H1 (cell line): ENCODE results near the gene GTF2H1. TPM values are rescaled to one million over a fixed set of nuclear protein-coding genes. Genes with fewer than 3 reads are reported as not detected.

Experiments
- CTCF ChIA-PET: fragments of 300-600 bp; sonication (Branson Sonifier 250); formaldehyde crosslinking; loops from one replicate; lab custom pipeline; 2021; ENCODE audit not compliant: partially characterized antibody; lab: Charles Lee
- POLR2A ChIA-PET: fragments of 300-600 bp; sonication (Branson Sonifier 250); formaldehyde crosslinking; loops from one replicate; lab custom pipeline; 2021; ENCODE audit warnings: inconsistent platforms; ENCODE audit not compliant: partially characterized antibody; lab: Charles Lee
- DNase-seq, 2 experiments: peaks; one replicate each; pipeline versions ENCODE4 v3.0.0 to v3.0.0-alpha.2; 2010 to 2022; ENCODE audit warnings: low spot score in 2 of 2, low read depth in 1 of 2, mixed read lengths in 1 of 2
- FAIRE-seq: peaks from 2 replicates; lab custom pipeline; 2011; peaks lifted over from hg19 to GRCh38; lab: Jason Lieb, UNC
- H2AFZ ChIP-seq: 2 replicates; pipeline ENCODE4 v1.8.1; 2012; ENCODE audit warnings: low read length, inconsistent platforms
- H2AK5ac ChIP-seq: 2 replicates; pipeline ENCODE4 v1.6.1; 2013; ENCODE audit warnings: low read depth, low read length
- H2BK120ac ChIP-seq: replicated peaks from 2 replicates; pipeline ENCODE3; 2013; ENCODE audit warnings: low read depth, low read length, inconsistent platforms
- H2BK12ac ChIP-seq: 2 replicates; pipeline ENCODE4 v1.6.1; 2013; ENCODE audit warnings: low read depth, low read length
- H2BK15ac ChIP-seq: 2 replicates; pipeline ENCODE4 v1.6.1; 2013; ENCODE audit warnings: low read length
- H2BK20ac ChIP-seq: 2 replicates; pipeline ENCODE4 v1.6.1; 2013; ENCODE audit warnings: low read length
- H2BK5ac ChIP-seq: 2 replicates; pipeline ENCODE4 v1.6.1; 2013; ENCODE audit warnings: low read depth, low read length
- H3K14ac ChIP-seq: 2 replicates; pipeline ENCODE4 v1.6.1; 2013; ENCODE audit warnings: inconsistent platforms; ENCODE audit not compliant: insufficient read length
- H3K18ac ChIP-seq: 2 replicates; pipeline ENCODE4 v1.6.1; 2013; ENCODE audit warnings: low read length; ENCODE audit errors: extremely low read depth
- H3K23ac ChIP-seq: 2 replicates; pipeline ENCODE4 v1.6.1; 2013; ENCODE audit warnings: inconsistent platforms; ENCODE audit not compliant: insufficient read length
- H3K23me2 ChIP-seq: 2 replicates; pipeline ENCODE4 v1.6.1; 2013; ENCODE audit warnings: low read depth, low read length
- H3K27ac ChIP-seq: 2 replicates; pipeline ENCODE4 v1.6.1; 2011; ENCODE audit warnings: low read depth, low read length, inconsistent platforms
- H3K27me3 ChIP-seq, 4 experiments: replicated peaks in 1 of 4; 1 replicate in 1 of 4; 2 replicates in 3 of 4; pipeline versions ENCODE4 v1.6.1 to v1.8.1; 2011 to 2013; ENCODE audit warnings: low read length in 3 of 4, mild to moderate bottlenecking in 3 of 4, inconsistent platforms in 2 of 4, mixed read lengths in 2 of 4, moderate library complexity in 1 of 4; ENCODE audit not compliant: control insufficient read depth in 3 of 4, insufficient read depth in 3 of 4; ENCODE audit errors: extremely low read depth in 1 of 4
- H3K36me3 ChIP-seq, 4 experiments: 2 replicates each; pipeline versions ENCODE4 v1.6.1 to v1.8.1; 2011 to 2013; ENCODE audit warnings: mild to moderate bottlenecking in 4 of 4, low read length in 3 of 4, moderate library complexity in 2 of 4, control low read depth in 1 of 4, inconsistent platforms in 1 of 4; ENCODE audit not compliant: insufficient read depth in 4 of 4, control insufficient read depth in 2 of 4
- H3K4ac ChIP-seq: replicated peaks from 2 replicates; pipeline ENCODE3; 2013; ENCODE audit warnings: low read length, low read depth, mixed read lengths, inconsistent platforms; ENCODE audit not compliant: insufficient read length
- H3K4me1 ChIP-seq, 4 experiments: replicated peaks in 1 of 4; 1 replicate in 1 of 4; 2 replicates in 3 of 4; pipeline versions ENCODE4 v1.6.1 to v1.8.1; 2011 to 2013; ENCODE audit warnings: low read length in 3 of 4, inconsistent platforms in 2 of 4, mixed read lengths in 1 of 4; ENCODE audit not compliant: insufficient read depth in 4 of 4, control insufficient read depth in 3 of 4
- H3K4me2 ChIP-seq, 2 experiments: 2 replicates each; pipeline versions ENCODE4 v1.6.1 to v1.8.1; 2011 to 2013; ENCODE audit warnings: low read depth in 2 of 2, low read length in 2 of 2, control low read depth in 1 of 2, inconsistent platforms in 1 of 2, mild to moderate bottlenecking in 1 of 2; ENCODE audit not compliant: insufficient read depth in 1 of 2
- H3K4me3 ChIP-seq, 4 experiments: fragments of 200-600, 300-600 bp in 1 of 4; sonication (generic), shearing (Covaris generic), sonication (Bioruptor Twin) in 1 of 4; 2 replicates each; pipeline versions ENCODE4 v1.5.1 to v1.8.1; 2011 to 2016; ENCODE audit warnings: low read length in 4 of 4, low read depth in 3 of 4, control low read depth in 2 of 4, inconsistent platforms in 2 of 4, mild to moderate bottlenecking in 2 of 4, mixed read lengths in 1 of 4, moderate library complexity in 1 of 4; ENCODE audit not compliant: insufficient read depth in 2 of 4; ENCODE audit errors: extremely low read depth in 1 of 4
- H3K56ac ChIP-seq: replicated peaks from 2 replicates; pipeline ENCODE3; 2013; ENCODE audit warnings: low read depth, mild to moderate bottlenecking, mixed read lengths, low read length, inconsistent platforms; ENCODE audit not compliant: insufficient read length
- H3K79me1 ChIP-seq: 2 replicates; pipeline ENCODE4 v1.6.1; 2013; ENCODE audit warnings: low read depth, low read length, control low read depth
- H3K79me2 ChIP-seq, 2 experiments: 2 replicates each; pipeline versions ENCODE4 v1.6.1 to v1.8.1; 2012 to 2013; ENCODE audit warnings: low read length in 2 of 2, mild to moderate bottlenecking in 2 of 2, inconsistent platforms in 1 of 2; ENCODE audit not compliant: insufficient read depth in 2 of 2, control insufficient read depth in 1 of 2
- H3K9ac ChIP-seq, 4 experiments: replicated peaks in 1 of 4; 1 replicate in 1 of 4; 2 replicates in 3 of 4; pipeline versions ENCODE4 v1.6.1 to v1.8.1; 2011 to 2013; ENCODE audit warnings: low read depth in 3 of 4, low read length in 3 of 4, control low read depth in 2 of 4, mild to moderate bottlenecking in 2 of 4, moderate library complexity in 2 of 4, inconsistent platforms in 1 of 4; ENCODE audit errors: extremely low read depth in 1 of 4
- H3K9me3 ChIP-seq, 2 experiments: 2 replicates each; pipeline versions ENCODE4 v1.6.1 to v1.8.1; 2012 to 2013; ENCODE audit warnings: mild to moderate bottlenecking in 2 of 2, moderate library complexity in 2 of 2, control low read depth in 1 of 2, inconsistent platforms in 1 of 2, low read depth in 1 of 2, low read length in 1 of 2, mixed read lengths in 1 of 2; ENCODE audit not compliant: insufficient read depth in 2 of 2
- H4K20me1 ChIP-seq, 2 experiments: replicated peaks in 1 of 2; 2 replicates each; pipeline versions ENCODE3 to v1.8.1; 2011 to 2013; ENCODE audit warnings: inconsistent platforms in 2 of 2, low read length in 2 of 2, mild to moderate bottlenecking in 1 of 2; ENCODE audit not compliant: insufficient read depth in 2 of 2, control insufficient read depth in 1 of 2
- H4K5ac ChIP-seq: 2 replicates; pipeline ENCODE4 v1.6.1; 2013; ENCODE audit warnings: low read length, low read depth, mixed read lengths, inconsistent platforms; ENCODE audit not compliant: insufficient read length
- H4K8ac ChIP-seq: 2 replicates; pipeline ENCODE4 v1.8.0; 2013; ENCODE audit warnings: mild to moderate bottlenecking, moderate library complexity, low read length, inconsistent platforms; ENCODE audit not compliant: insufficient read depth; ENCODE audit errors: extremely low read depth
- H4K91ac ChIP-seq: replicated peaks from 2 replicates; pipeline ENCODE3; 2013; ENCODE audit warnings: low read length, mixed read lengths, inconsistent platforms; ENCODE audit not compliant: insufficient read length
- CBX8 ChIP-seq: fragments of 300-800, 300-1000 bp; sonication (generic); IDR thresholded peaks from 2 replicates; pipeline ENCODE4 v1.7.1; 2016; ENCODE audit warnings: low read depth, low read length, borderline replicate concordance
- CEBPB ChIP-seq: IDR thresholded peaks from 2 replicates; pipeline ENCODE4 v1.6.1; 2012; ENCODE audit warnings: low read depth, low read length
- CHD1 ChIP-seq: IDR thresholded peaks from 2 replicates; pipeline ENCODE4 v1.6.1; 2012; ENCODE audit warnings: low read depth, low read length, improper control_type of control experiment
- GABPA ChIP-seq: IDR thresholded peaks from 2 replicates; pipeline ENCODE4 v1.6.1; 2011; ENCODE audit warnings: mild to moderate bottlenecking, low read length, moderate library complexity, borderline replicate concordance; ENCODE audit not compliant: insufficient read depth
- MAFK ChIP-seq: IDR thresholded peaks from 2 replicates; pipeline ENCODE4 v1.6.1; 2012; ENCODE audit warnings: low read depth, mild to moderate bottlenecking, improper control_type of control experiment, low read length
- POU5F1 ChIP-seq: IDR thresholded peaks from 2 replicates; pipeline ENCODE4 v1.6.1; 2011; ENCODE audit warnings: low read depth, mild to moderate bottlenecking, low read length, moderate library complexity
- RBBP5 ChIP-seq: IDR thresholded peaks from 2 replicates; pipeline ENCODE4 v1.7.1; 2012; ENCODE audit warnings: low read depth, mild to moderate bottlenecking, inconsistent platforms, low read length, moderate library complexity, borderline replicate concordance
- RNF2 ChIP-seq: fragments of 200-900, 300-1000 bp; sonication (generic); IDR thresholded peaks from 2 replicates; pipeline ENCODE4 v1.7.1; 2016; ENCODE audit warnings: borderline replicate concordance, low read depth, mild to moderate bottlenecking, antibody characterized with exemption, low read length; ENCODE audit not compliant: poor library complexity, severe bottlenecking; ENCODE audit errors: missing control alignments
- SP4 ChIP-seq: IDR thresholded peaks from 2 replicates; pipeline ENCODE4 v1.6.1; 2012; ENCODE audit warnings: low read length, inconsistent platforms
- SUZ12 ChIP-seq: fragments of 200-600 bp; sonication (generic); IDR thresholded peaks from 2 replicates; pipeline ENCODE4 v1.6.1; 2012; ENCODE audit warnings: mild to moderate bottlenecking, inconsistent platforms, low read length, moderate library complexity, mixed read lengths
- TBP ChIP-seq: IDR thresholded peaks from 2 replicates; pipeline ENCODE4 v1.6.1; 2011; ENCODE audit warnings: low read depth, low read length, improper control_type of control experiment
- WGBS, 2 experiments: shearing (Covaris generic) in 1 of 2; methylation state at CpG; one replicate each; pipeline versions ENCODE4 v1.1.6 to v1.1.7; 2013 to 2015; ENCODE audit warnings: low lambda C conversion rate in 2 of 2, mixed read lengths in 2 of 2, inconsistent platforms in 1 of 2, low coverage in 1 of 2, missing lambda C conversion rate in 1 of 2; ENCODE audit not compliant: insufficient replicate concordance in 2 of 2, insufficient coverage in 1 of 2, insufficient read length in 1 of 2; ENCODE audit errors: extremely low coverage in 1 of 2, missing lambda C conversion rate in 1 of 2; 5-methylcytosine and 5-hydroxymethylcytosine counted together
- polyA plus RNA-seq, 7 experiments: library from polyadenylated mRNA; depleted of rRNA in 3 of 7; stranded (reverse) in 5 of 7; unstranded in 2 of 7; fragments of >200 nt in 5 of 7; fragments of 200-250 nt in 2 of 7; gene quantifications; 1 replicate in 5 of 7; 2 replicates in 1 of 7; 4 replicates in 1 of 7; pipeline versions ENCODE4 v1.2.1 to v1.2.3, GENCODE V29; 2011 to 2013; ENCODE audit warnings: missing spikeins in 2 of 7, mixed read lengths in 2 of 7
- total RNA-seq: library from RNA; stranded (reverse); fragmentation: NEBNext Ultra II Directional; extraction: Animal tissue kit (Norgen Biotek cat#: 25700); gene quantifications from 2 replicates; pipeline ENCODE4 v1.2.1, GENCODE V29; 2021
- TF ChIP-seq, protein P1 (sequence below): IDR thresholded peaks from 2 replicates; pipeline ENCODE4 v1.6.1; 2011; ENCODE audit warnings: low read length, improper control_type of control experiment
- TF ChIP-seq, protein P2 (sequence below): IDR thresholded peaks from 2 replicates; pipeline ENCODE4 v1.6.1; 2011; ENCODE audit warnings: low read depth, mild to moderate bottlenecking, low read length; ENCODE audit not compliant: insufficient read depth

The GTF2H1 gene
- total and polyA plus RNA-seq, 2 of the 8 experiments (the other 6 are each of a cell fraction or from before 2014, with no cell fraction given), result 9.1 to 26.3 TPM

DNA sequence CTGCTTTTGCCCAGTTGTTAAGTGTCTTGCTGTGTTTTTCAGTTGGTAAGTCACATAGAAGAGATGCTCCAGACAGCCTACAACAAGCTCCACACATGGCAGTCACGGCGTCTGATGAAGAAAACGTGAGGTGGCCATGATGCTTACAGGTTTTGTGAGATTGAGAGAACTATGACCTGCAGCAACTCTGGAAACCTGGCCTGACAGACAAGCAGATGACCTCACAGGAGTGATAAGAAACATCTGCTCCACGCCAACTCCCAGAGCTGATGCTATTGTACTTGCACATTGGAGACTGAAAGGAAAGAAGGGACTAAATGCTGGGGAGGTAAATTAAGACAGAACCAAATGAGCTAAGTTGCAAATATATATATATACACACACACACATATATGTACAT is 43.4 kb downstream of the GTF2H1 start:
- Histone ChIP-seq H3K18ac (no peak overlapping the region), H4K5ac (no peak overlapping the region), H2BK15ac (no peak overlapping the region), H2BK12ac (no peak overlapping the region), H2BK20ac (no peak overlapping the region), H3K79me1 (no peaks in the 10 kb centered on the region), H2AK5ac (no peak overlapping the region), H2AFZ (no peak overlapping the region), H3K27ac (no peak overlapping the region), H3K9ac (no peak overlapping the region), H4K20me1 (no peaks in the 10 kb centered on the region), H3K79me2 (no peaks in the 10 kb centered on the region), H3K56ac (no peak overlapping the region), H3K14ac (no peak overlapping the region), H3K4ac (no peak overlapping the region), H4K8ac (no peak overlapping the region), H3K4me3 (no peak overlapping the region), H3K4me2 (no peak overlapping the region), H3K27me3 (no peaks in the 10 kb centered on the region), H3K36me3 (peaks cover 13 to 61% (median 23%) of the 10 kb centered on the region in 4 experiments), H2BK5ac (no peak overlapping the region), H3K23ac (no peak overlapping the region), H2BK120ac (no peak overlapping the region), H4K91ac (no peak overlapping the region), H3K23me2 (no peaks in the 10 kb centered on the region), H3K9me3 (no peaks in the 10 kb centered on the region), H3K4me1 (no peaks in the 10 kb centered on the region)
- 95% methylated on average over 4 of the region's 4 CpGs; no CpG with 5 or more reads in 1 of the 2 experiments for WGBS, 2 experiments
- CTCF ChIA-PET, result interaction anchor here (0.9 kb wide), 1 partner anchor 9 kb away, joined by 3 read pairs; no protein-coding TSS in a partner anchor
- FAIRE-seq (no peak), DNase-seq (no peak)
- POLR2A ChIA-PET, result no interaction called here
- TF ChIP-seq RNF2 (no peak), GABPA (no peak), RBBP5 (no peak), SUZ12 (no peak), CHD1 (no peak), MAFK (no peak), SP4 (no peak), POU5F1 (no peak), CBX8 (no peak), TBP (no peak), CEBPB (no peak)
- TF ChIP-seq, protein P1, sequence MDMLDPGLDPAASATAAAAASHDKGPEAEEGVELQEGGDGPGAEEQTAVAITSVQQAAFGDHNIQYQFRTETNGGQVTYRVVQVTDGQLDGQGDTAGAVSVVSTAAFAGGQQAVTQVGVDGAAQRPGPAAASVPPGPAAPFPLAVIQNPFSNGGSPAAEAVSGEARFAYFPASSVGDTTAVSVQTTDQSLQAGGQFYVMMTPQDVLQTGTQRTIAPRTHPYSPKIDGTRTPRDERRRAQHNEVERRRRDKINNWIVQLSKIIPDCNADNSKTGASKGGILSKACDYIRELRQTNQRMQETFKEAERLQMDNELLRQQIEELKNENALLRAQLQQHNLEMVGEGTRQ, result no peak
- TF ChIP-seq, protein P2, sequence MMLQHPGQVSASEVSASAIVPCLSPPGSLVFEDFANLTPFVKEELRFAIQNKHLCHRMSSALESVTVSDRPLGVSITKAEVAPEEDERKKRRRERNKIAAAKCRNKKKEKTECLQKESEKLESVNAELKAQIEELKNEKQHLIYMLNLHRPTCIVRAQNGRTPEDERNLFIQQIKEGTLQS, result no peak
